HCT116 (cell line): ENCODE results near the gene POLA1.

Source experiments
- CBX3 ChIP-seq: IDR thresholded peaks from 2 replicates; pipeline ENCODE4 v1.6.1; 2012; ENCODE audit warnings: low read depth
- ELF1 ChIP-seq: IDR thresholded peaks from 2 replicates; pipeline ENCODE4 v1.6.1; 2012; ENCODE audit warnings: low read depth, borderline replicate concordance
- POLR2A ChIP-seq: IDR thresholded peaks from 2 replicates; pipeline ENCODE4 v1.7.0; 2011; ENCODE audit warnings: borderline replicate concordance; ENCODE audit not compliant: insufficient read depth, insufficient read length; ENCODE audit errors: extremely low read depth
- POLR2AphosphoS5 ChIP-seq: IDR thresholded peaks from 2 replicates; pipeline ENCODE4 v1.6.1; 2011; ENCODE audit warnings: mild to moderate bottlenecking, low read depth, low read length, moderate library complexity
- ZFX ChIP-seq: fragments of 450-650 bp; IDR thresholded peaks from 2 replicates; pipeline ENCODE4 v1.6.1; 2017
- ZNF274 ChIP-seq: fragments of 200-500 bp; sonication (Bioruptor generic); IDR thresholded peaks from 2 replicates; pipeline ENCODE4 v1.6.1; 2014; ENCODE audit warnings: mild to moderate bottlenecking, low read depth, low read length, inconsistent platforms
- TF ChIP-seq, protein P1 (sequence below), 3 experiments: fragments of 200-600 bp in 1 of 3; sonication (generic) in 1 of 3; IDR thresholded peaks in 2 of 3; conservative IDR thresholded peaks in 1 of 3; 2 replicates each; pipeline ENCODE4 v1.5.1; 2012 to 2017; ENCODE audit warnings: low read depth in 2 of 3, low read length in 2 of 3, antibody characterized with exemption in 1 of 3, borderline replicate concordance in 1 of 3, control low read depth in 1 of 3, mild to moderate bottlenecking in 1 of 3, mixed read lengths in 1 of 3, mixed run types in 1 of 3, moderate library complexity in 1 of 3; ENCODE audit not compliant: insufficient read depth in 1 of 3
- TF ChIP-seq, protein P2 (sequence below): IDR thresholded peaks from 2 replicates; pipeline ENCODE4 v1.6.1; 2012; ENCODE audit warnings: low read depth

DNA sequence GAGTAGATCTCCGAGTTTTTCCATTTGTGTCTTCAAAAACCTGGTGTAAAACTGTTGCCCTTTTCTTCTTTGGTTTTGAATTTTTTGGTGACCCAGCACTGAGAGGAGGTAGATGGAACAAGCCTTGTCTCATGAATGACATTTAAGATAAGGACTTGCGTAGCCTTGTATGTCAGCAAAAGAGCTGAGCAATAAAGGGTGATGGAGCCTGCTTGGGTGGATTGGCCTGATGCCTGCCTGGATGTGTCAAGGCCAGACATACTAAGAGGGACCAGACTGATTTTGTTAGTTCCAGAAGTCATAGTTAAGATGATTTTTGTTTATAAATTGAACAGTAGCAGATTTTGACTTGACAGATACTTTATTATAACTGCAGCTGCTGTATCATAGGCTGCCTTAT lies 134.9 kb downstream of the POLA1 start:
- TF ChIP-seq, protein P1, sequence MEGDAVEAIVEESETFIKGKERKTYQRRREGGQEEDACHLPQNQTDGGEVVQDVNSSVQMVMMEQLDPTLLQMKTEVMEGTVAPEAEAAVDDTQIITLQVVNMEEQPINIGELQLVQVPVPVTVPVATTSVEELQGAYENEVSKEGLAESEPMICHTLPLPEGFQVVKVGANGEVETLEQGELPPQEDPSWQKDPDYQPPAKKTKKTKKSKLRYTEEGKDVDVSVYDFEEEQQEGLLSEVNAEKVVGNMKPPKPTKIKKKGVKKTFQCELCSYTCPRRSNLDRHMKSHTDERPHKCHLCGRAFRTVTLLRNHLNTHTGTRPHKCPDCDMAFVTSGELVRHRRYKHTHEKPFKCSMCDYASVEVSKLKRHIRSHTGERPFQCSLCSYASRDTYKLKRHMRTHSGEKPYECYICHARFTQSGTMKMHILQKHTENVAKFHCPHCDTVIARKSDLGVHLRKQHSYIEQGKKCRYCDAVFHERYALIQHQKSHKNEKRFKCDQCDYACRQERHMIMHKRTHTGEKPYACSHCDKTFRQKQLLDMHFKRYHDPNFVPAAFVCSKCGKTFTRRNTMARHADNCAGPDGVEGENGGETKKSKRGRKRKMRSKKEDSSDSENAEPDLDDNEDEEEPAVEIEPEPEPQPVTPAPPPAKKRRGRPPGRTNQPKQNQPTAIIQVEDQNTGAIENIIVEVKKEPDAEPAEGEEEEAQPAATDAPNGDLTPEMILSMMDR (IDR thresholded peaks at IDR 0.05 in 2 of 3, conservative IDR thresholded peaks at IDR 0.05 in 1 of 3; ENCODE audit: borderline replicate concordance in 1 of 3, insufficient read depth in 1 of 3, low read depth in 2 of 3, low read length in 2 of 3): no peak
- TF ChIP-seq POLR2AphosphoS5 (no peak), POLR2A (no peak), ELF1 (no peak), ZFX (no peak), CBX3 (no peak), ZNF274 (no peak)
- TF ChIP-seq, protein P2, sequence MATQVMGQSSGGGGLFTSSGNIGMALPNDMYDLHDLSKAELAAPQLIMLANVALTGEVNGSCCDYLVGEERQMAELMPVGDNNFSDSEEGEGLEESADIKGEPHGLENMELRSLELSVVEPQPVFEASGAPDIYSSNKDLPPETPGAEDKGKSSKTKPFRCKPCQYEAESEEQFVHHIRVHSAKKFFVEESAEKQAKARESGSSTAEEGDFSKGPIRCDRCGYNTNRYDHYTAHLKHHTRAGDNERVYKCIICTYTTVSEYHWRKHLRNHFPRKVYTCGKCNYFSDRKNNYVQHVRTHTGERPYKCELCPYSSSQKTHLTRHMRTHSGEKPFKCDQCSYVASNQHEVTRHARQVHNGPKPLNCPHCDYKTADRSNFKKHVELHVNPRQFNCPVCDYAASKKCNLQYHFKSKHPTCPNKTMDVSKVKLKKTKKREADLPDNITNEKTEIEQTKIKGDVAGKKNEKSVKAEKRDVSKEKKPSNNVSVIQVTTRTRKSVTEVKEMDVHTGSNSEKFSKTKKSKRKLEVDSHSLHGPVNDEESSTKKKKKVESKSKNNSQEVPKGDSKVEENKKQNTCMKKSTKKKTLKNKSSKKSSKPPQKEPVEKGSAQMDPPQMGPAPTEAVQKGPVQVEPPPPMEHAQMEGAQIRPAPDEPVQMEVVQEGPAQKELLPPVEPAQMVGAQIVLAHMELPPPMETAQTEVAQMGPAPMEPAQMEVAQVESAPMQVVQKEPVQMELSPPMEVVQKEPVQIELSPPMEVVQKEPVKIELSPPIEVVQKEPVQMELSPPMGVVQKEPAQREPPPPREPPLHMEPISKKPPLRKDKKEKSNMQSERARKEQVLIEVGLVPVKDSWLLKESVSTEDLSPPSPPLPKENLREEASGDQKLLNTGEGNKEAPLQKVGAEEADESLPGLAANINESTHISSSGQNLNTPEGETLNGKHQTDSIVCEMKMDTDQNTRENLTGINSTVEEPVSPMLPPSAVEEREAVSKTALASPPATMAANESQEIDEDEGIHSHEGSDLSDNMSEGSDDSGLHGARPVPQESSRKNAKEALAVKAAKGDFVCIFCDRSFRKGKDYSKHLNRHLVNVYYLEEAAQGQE: no peak
